NT2/D1 (cell line): ENCODE results near the gene DAO.

ENCODE experiments used
- SUZ12 ChIP-seq: IDR thresholded peaks from 2 replicates; pipeline ENCODE4 v1.6.1; 2011; ENCODE audit not compliant: insufficient read length, insufficient read depth; ENCODE audit errors: extremely low read depth
- YY1 ChIP-seq: IDR thresholded peaks from 2 replicates; pipeline ENCODE4 v1.6.1; 2011; ENCODE audit not compliant: insufficient read length, insufficient read depth
- ZNF274 ChIP-seq: IDR thresholded peaks from 2 replicates; pipeline ENCODE4 v1.6.1; 2011; ENCODE audit warnings: mild to moderate bottlenecking, low read depth, low read length

- TF ChIP-seq ZNF274 (no peak), YY1 (no peak), SUZ12 (no peak)
Measured at GRCh38 chr12:108896817-108897216, 16.9 kb downstream of the DAO start.
